Stimulated activated naive CD4-positive, alpha-beta T cell treated with Interleukin-2 at 50 U/mL for 16 hours (primary cell): ENCODE results near the gene MGST2.
"Not testable (repeated sequence)": the region's sequence is repeated elsewhere in the genome, so short reads cannot be mapped to it uniquely, and the experiment has no call there.

Source experiments
- DNase-seq: peaks from one replicate; lab custom pipeline; 2025; lab: John Stamatoyannopoulos, UW

Gene MGST2

GRCh38 chr4:139665690-139666529 lies at the start of gene MGST2:
TSS of gene MGST2 (plus strand) at chr4:139665819. CDS start at chr4:139666020, 201 bp downstream.
- peak; percentile 5 for DNase-seq

GRCh38 chr4:139617702-139618490 lies 47.7 kb upstream of the MGST2 start:
- no peak for DNase-seq

- DNase-seq, result no peak
These were observed 46.0 kb upstream of the MGST2 start for GRCh38 chr4:139619644-139620043.

- DNase-seq, result no peak
These were observed 42.7 kb upstream of the MGST2 start for GRCh38 chr4:139622901-139623381.

- no peak for DNase-seq
These were observed 41.1 kb upstream of the MGST2 start for GRCh38 chr4:139624441-139625092.

- no peak for DNase-seq
These were observed 40.5 kb upstream of the MGST2 start for GRCh38 chr4:139625093-139625455.

GRCh38 chr4:139625482-139625881 lies 40.1 kb upstream of the MGST2 start:
- no peak for DNase-seq

GRCh38 chr4:139628184-139629012 lies 37.2 kb upstream of the MGST2 start:
- no peak for DNase-seq

GRCh38 chr4:139629436-139630125 lies 36.0 kb upstream of the MGST2 start:
- no peak for DNase-seq

- DNase-seq, result no peak
These were observed 35.5 kb upstream of the MGST2 start for GRCh38 chr4:139630126-139630495.

GRCh38 chr4:139630991-139631390 lies 34.6 kb upstream of the MGST2 start:
- no peak for DNase-seq

- no peak for DNase-seq
These were observed 33.8 kb upstream of the MGST2 start for GRCh38 chr4:139631791-139632190.

GRCh38 chr4:139632739-139633138 lies 32.9 kb upstream of the MGST2 start:
- DNase-seq, result not testable (repeated sequence)

GRCh38 chr4:139633195-139633594 lies 32.4 kb upstream of the MGST2 start:
- DNase-seq, result no peak

- no peak for DNase-seq
These were observed 32.0 kb upstream of the MGST2 start for GRCh38 chr4:139633661-139634060.

- no peak for DNase-seq
These were observed 29.7 kb upstream of the MGST2 start for GRCh38 chr4:139635966-139636365.

GRCh38 chr4:139638306-139638705 lies 27.3 kb upstream of the MGST2 start:
- DNase-seq, result not testable (repeated sequence)

GRCh38 chr4:139639654-139640053 lies 26.0 kb upstream of the MGST2 start:
- DNase-seq, result no peak

GRCh38 chr4:139641218-139641617 lies 24.4 kb upstream of the MGST2 start:
- no peak for DNase-seq

- DNase-seq, result no peak
These were observed 23.3 kb upstream of the MGST2 start for GRCh38 chr4:139642364-139642763.
